ENCODE measurements around the gene ATP11B.
"Not testable (repeated sequence)": the region's sequence is repeated elsewhere in the genome, so short reads cannot be mapped to it uniquely, and the experiment has no call there.

Gene ATP11B

DNA sequence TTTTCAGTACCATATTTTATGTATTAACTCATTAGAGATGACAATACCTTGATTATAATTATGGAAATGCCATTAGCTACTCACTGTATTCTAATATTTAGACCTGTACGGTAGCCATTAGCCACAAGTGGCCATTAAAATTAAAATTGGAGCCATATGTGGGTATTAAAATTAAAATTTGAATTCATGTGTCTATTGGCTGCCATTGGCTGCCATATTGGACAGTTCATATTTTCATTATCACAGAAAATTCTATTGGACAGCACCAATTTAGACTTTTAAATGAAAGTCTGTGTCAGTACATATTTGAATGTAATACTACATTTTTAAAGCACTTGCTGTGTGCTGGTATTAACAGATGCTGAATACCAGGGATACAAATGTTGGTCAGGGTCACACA is 3.0 kb downstream of the ATP11B start:
- DNase-seq = no peak

- no peak for DNase-seq
These were observed 4.6 kb downstream of the ATP11B start for GRCh38 chr3:182797876-182798275.

DNA sequence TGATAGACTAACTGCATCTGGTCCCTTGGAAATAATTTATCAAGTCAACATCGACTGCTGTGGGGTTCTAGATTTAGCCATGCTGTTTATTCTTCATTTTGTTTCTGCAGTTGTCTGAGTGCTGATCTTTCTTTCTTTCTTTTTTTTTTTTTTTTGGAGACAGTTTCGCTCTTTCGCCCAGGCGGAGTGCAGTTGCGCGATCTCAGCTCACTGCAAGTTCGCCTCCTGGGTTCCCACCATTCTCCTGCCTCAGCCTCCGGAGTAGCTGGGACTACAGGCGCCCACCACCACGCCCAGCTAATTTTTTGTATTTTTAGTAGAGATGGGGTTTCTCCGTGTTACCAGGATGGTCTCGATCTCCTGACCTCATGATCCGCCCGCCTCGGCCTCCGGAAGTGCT is 5.8 kb downstream of the ATP11B start:
- DNase-seq = not testable (repeated sequence)

DNA sequence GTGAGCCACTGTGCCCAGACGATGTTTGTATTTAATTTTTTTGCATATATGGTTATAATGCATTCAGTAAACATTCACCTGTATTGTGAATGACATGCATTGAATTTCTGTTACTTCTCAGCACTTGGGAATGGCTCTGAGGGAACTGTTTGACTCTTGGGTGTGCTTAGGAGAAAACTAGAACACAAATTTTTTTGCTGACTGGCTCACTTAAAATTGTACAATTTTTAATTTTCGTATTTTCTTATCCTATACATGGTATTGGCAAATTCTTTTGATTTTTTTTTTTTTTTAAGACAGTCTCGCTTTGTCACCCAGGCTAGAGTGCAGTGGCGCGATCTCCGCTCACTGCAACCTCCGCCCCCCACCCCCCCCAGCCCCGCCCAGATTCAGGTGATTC is 7.2 kb downstream of the ATP11B start:
- DNase-seq = no peak

- no peak for DNase-seq
These were observed 9.4 kb downstream of the ATP11B start for GRCh38 chr3:182802413-182803390.

- no peak for DNase-seq
These were observed 10.3 kb downstream of the ATP11B start for GRCh38 chr3:182803596-182803995.

DNA sequence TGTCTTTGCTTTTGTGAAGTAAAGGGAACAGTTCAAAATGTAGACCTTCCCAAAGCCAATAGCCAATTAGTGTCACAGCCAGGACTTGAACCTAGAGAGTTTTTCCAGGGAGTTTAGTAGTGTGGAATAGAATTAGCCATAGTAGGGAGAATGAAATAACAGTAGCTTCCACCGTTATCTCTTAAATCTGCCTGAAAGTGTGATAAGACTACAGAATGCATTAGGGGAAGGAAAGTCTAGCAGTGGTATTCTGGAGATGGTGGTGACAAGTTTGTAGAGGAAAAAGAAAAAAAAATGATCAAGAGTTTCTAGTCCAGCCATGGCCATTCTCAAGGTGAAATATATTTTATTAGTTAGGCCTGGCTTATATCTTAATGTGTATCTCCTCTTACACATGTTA is 13.8 kb downstream of the ATP11B start:
- DNase-seq = no peak

- no peak for DNase-seq
These were observed 14.9 kb downstream of the ATP11B start for GRCh38 chr3:182808041-182808770.

GRCh38 chr3:182809531-182809930 is 16.2 kb downstream of the ATP11B start:
- no peak for DNase-seq

DNA sequence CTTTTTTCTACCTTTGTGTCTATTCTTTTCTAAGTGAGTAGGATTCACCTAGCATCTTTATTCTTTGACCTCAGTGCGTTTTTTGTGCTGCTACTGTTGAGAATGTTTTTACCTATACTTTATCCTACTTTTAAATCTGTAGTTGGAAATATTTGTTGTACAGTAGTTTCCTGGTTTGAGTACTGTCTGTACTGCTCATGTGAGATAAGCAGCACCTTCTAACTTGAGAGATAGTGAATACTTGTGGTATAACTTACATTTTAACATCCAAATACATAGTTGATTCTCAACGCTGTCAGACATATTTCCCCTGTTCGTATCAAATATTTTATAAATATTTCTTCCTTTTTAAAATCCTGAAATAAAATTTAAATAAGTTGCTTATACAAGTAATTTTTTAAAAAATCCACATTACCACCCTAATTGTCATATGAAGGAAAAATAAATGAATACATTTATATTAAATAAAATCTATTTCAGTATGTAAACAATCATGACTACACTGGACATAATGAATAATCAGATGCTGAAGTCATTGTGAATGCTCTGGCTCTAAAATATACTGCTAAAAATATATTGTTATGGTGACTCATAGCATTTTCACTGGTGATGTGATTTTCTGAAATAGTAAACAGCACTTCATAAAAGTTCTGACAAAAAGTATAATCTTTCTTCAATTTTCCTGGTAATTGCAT is 17.4 kb downstream of the ATP11B start:
- no peak for DNase-seq

DNA sequence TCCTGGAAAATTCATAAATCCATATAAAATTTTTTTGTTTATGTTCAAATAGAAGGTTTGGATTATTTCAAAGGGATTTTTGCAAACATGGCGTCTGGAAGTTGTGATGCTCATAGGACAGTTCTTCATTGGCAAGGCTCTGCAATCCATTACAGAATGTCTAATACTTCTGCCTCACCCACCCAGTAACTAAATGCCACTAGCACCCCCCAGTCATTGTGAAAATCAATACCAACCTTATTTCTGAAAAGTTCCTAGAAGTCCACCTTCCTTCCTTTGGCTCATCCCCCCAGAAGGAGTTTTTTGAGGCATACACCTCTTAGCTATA is 17.9 kb downstream of the ATP11B start:
- no peak for DNase-seq

DNA sequence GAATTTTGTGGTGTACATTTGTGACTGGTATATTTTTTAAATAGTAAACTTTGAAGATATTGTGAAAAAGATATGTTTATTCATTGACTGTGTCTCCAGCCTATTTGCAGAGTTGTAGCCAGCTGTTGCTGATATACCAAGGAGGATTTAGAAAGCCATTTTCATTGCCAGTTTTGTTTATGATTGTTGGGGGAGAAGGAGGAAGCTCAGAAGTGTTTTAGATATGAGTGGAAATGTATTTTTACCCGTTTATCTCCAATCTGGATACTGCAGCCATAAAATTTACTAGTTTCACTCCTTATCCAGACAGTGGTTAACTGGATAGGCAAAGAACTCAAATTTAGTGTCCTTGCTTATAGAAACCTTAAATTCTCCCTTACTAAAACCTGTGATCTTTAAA is 18.8 kb downstream of the ATP11B start:
- no peak for DNase-seq

- no peak for DNase-seq
These were observed 21.2 kb downstream of the ATP11B start for GRCh38 chr3:182814419-182815062.

DNA sequence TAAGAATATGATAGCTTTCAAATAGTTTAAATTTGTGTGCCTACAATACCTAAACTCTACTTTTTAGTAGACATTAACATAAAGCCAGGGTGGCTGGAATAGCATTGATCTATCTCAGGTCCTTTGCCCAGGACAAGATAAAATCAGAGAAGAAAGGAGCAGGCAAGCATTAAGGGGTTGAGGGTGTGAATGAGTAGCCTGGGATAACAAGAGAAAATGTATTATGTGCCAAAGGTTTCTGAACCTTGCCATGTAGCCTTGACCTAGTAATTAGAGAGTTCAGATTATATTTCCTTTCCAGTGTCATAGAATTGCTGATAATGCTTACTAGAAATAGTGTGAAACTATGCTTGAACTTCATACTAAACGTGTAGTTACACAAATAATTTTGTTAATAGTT is 22.9 kb downstream of the ATP11B start:
- no peak for DNase-seq

DNA sequence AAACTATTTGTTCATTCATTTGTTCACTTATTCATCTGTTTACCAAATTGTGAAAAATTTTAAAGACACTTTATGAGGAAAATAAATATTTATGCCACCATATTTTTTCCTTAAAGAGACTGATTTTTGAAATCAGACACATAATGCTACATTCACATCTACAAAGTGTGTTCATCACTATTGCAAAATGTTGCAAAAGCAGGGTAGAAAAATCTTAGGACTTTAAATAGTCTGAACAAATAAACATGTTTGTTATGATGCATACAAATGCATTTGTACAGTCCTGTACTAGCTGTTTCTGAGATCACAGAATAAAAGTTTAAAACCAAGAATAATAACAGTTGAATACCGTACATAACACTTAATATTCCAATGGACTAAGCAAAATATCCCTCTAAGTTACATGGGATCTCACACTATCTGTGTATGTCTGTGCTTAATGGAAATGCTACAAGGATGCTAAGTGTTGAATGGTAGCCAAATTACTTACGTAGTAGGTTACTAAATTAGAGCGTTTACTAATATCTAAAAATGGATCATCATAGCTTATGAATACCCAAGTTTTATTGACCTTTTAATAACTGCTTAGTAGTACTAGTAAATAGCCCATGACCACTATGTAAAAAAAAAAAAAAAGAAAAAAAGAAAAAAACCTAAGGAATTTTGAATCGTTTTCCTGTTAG is 25.1 kb downstream of the ATP11B start:
- DNase-seq = no peak

DNA sequence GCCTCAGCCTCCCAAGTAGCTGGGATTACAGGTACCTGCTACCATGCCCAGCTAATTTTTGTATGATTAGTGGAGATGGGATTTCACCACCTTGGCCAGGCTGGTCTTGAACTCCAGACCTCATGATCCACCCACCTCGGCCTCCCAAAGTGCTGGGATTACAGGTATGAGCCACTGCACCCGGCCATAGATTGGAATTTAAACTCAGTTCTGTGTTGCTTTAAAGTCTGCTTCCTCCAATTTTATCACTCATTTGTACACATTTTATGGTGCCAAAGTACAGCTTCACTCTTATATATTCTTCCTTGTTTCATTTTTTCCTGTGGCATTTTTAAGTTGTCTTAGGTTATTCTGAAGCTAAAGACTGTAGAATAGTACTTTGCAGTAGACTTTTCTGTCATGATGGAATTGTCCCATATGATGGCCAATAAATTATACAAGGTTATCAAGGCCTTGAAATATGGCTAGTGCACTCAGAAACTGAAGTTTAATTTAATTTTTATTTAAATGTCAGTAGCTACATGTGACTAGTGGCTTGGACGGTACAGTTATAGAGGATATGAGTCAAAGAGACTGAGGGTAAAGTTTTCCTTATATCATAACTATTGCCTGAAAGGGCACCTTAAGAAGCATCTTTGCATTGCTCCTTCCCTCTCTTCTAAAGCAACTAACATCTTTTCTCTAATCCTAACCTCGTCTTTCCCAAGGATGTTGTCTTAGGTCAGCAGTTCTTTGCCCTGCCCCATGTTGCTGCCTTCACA is 28.1 kb downstream of the ATP11B start:
- DNase-seq = no peak

DNA sequence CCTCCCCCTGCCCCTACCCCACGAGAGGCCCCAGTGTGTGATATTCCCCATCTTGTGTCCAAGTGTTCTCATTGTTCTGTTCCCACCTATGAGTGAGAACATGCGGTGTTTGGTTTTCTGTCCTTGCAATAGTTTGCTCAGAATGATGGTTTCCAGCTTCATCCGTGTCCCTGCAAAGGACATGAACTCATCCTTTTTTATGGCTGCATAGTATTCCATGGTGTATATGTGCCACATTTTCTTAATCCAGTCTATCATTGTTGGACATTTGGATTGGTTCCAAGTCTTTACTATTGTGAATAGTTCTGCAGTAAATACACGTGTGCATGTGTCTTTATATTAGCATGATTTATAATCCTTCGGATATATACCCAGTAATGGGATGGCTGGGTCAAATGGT is 29.0 kb downstream of the ATP11B start:
- not testable (repeated sequence) for DNase-seq

GRCh38 chr3:182824957-182825356 is 31.7 kb downstream of the ATP11B start:
- no peak for DNase-seq

DNA sequence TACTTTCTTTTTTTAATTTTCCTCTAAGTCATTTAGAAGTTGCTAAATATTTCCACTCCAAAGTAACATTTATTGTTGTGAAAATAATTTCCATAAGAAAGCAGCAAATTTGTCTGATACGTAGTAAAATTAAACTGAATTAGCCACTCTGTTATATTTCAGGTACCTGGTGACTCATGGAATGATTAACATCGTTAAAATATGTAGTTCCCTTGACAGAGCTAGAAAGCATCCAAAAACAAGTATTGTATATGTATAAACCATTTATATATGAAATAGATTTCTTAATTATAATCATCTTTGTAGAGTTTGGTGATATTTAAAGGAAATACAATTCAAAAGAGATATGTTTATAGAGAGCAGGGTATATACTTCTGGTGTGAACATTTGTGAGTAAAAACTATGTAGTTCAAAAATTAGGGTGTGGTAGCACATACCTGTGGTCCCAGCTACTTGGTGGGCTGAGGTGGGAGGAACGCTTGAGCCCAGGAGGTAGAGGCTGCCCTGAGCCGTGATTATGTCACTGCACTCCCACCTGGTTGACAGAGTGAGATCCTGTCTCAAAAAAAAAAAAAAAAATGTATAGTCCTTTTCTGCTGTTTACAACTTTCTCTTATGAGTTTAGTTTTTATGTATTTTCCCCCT is 36.6 kb downstream of the ATP11B start:
- no peak for DNase-seq

DNA sequence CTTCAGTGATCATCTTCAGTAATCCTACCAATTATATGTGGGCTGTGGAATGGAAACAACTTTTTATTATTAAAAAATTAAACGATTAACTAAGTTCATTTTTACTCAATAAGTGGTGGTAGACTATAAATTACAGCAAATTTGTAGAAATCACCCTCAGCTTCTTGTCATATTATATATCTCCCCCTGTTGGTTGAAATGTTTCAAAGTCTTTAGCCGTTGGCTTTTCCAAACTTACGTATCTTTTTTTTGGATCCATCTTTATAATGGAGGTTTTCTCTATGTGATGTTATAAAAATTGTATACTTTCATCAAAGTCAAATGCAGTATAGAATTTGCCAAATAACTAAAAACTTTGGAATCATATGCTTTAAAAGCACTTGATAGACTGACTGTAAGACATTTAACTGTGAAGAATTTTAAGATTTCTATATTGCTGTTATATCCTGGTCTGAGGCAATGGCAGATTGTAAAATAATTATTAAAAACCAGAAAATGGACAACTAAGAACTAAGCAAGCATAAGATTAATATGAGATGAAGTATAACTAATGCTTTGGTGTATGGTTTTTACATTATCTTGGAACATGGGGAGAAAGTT is 44.7 kb downstream of the ATP11B start:
- no peak for DNase-seq

DNA sequence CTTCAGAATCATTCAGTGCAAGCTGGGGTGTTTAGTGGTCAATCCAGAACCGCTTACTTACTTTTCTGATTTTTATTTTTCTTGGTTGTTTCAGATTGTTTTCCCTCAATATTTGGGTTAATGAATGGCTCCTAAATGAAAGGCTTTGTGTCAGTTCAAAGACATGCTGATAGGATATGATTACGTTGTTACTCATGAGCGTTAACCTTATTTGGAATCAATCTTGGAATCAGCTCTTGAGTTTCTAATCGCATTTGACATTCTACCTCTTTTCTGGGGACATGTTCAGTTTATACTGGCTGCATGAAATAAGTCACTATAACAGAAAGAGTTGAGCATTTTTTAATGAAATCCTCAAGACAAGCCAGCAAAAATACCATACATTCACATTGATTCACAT is 50.2 kb downstream of the ATP11B start:
- no peak for DNase-seq

Data from cerebellar nuclear complex (tissue), 1 donor.